ENCODE data around the gene MRPL1. TPM values are rescaled to one million over a fixed set of nuclear protein-coding genes. Genes with fewer than 3 reads are reported as not detected.

Gene MRPL1
- total RNA-seq, 3 donors from 2014 or later: 17.1 to 26.3 (median 21.0) TPM

GRCh38 chr4:77950203-77950602, 87.6 kb downstream of the MRPL1 start:
- no peak overlapping the region for H3K4me3 ChIP-seq
- intact Hi-C loops (cut with DNase I; ENCODE audit: low total_unique reads): no loop called here
- no peaks in the 10 kb centered on the region for H3K36me3 ChIP-seq
- no peak for DNase-seq (ENCODE audit: low spot score in 2 of 2)
- TF ChIP-seq POLR2AphosphoS5 (IDR thresholded peaks at IDR 0.05) (no peak), POLR2A (IDR thresholded peaks at IDR 0.05) (no peak), CTCF (IDR thresholded peaks at IDR 0.05) (no peak)
- no peaks in the 10 kb centered on the region for H3K4me1 ChIP-seq
- H3K27me3 ChIP-seq: no peaks in the 10 kb centered on the region
- H3K27ac ChIP-seq: no peak overlapping the region
- H3K9me3 ChIP-seq: no peaks in the 10 kb centered on the region

GRCh38 chr4:77952457-77952856, 89.8 kb downstream of the MRPL1 start:
- H3K4me3 ChIP-seq: no peak overlapping the region
- H3K4me1 ChIP-seq: no peaks in the 10 kb centered on the region
- TF ChIP-seq POLR2AphosphoS5 (IDR thresholded peaks at IDR 0.05): no peak
- TF ChIP-seq CTCF (IDR thresholded peaks at IDR 0.05): no peak
- no peak for TF ChIP-seq POLR2A (IDR thresholded peaks at IDR 0.05)
- H3K27ac ChIP-seq: no peak overlapping the region
- no peaks in the 10 kb centered on the region for H3K36me3 ChIP-seq
- DNase-seq (ENCODE audit: low spot score in 2 of 2): no peak
- intact Hi-C loops (cut with DNase I; ENCODE audit: low total_unique reads): no loop called here
- no peaks in the 10 kb centered on the region for H3K27me3 ChIP-seq
- H3K9me3 ChIP-seq: no peaks in the 10 kb centered on the region

- intact Hi-C loops (cut with DNase I; ENCODE audit: low total_unique reads): no loop called here
- Histone ChIP-seq H3K4me3 (no peak overlapping the region), H3K4me1 (no peaks in the 10 kb centered on the region), H3K27me3 (no peaks in the 10 kb centered on the region), H3K36me3 (no peaks in the 10 kb centered on the region), H3K27ac (no peak overlapping the region), H3K9me3 (no peaks in the 10 kb centered on the region)
- DNase-seq (ENCODE audit: low spot score in 2 of 2): no peak
- TF ChIP-seq POLR2A (IDR thresholded peaks at IDR 0.05) (no peak), CTCF (IDR thresholded peaks at IDR 0.05) (no peak)
These were observed 92.1 kb downstream of the MRPL1 start for GRCh38 chr4:77954690-77955089.

- no peak overlapping the region for H3K4me3 ChIP-seq
- no peak overlapping the region for H3K27ac ChIP-seq
- TF ChIP-seq CTCF (IDR thresholded peaks at IDR 0.05) (no peak), POLR2AphosphoS5 (IDR thresholded peaks at IDR 0.05) (no peak), POLR2A (IDR thresholded peaks at IDR 0.05) (no peak)
- H3K36me3 ChIP-seq: no peaks in the 10 kb centered on the region
- no peak for DNase-seq (ENCODE audit: low spot score in 2 of 2)
- H3K27me3 ChIP-seq: no peaks in the 10 kb centered on the region
- no peaks in the 10 kb centered on the region for H3K4me1 ChIP-seq
- intact Hi-C loops (cut with DNase I; ENCODE audit: low total_unique reads): no loop called here
- no peaks in the 10 kb centered on the region for H3K9me3 ChIP-seq
These were observed 94.3 kb downstream of the MRPL1 start for GRCh38 chr4:77956917-77957316.

- intact Hi-C loops (cut with DNase I; ENCODE audit: low total_unique reads): no loop called here
- no peak overlapping the region for H3K4me3 ChIP-seq
- H3K36me3 ChIP-seq: no peaks in the 10 kb centered on the region
These were observed 96.3 kb downstream of the MRPL1 start for GRCh38 chr4:77958897-77959296.

More at GRCh38 chr4:77958897-77959296, 96.3 kb downstream of the MRPL1 start:
- no peaks in the 10 kb centered on the region for H3K27me3 ChIP-seq
- TF ChIP-seq POLR2A (IDR thresholded peaks at IDR 0.05) (no peak), CTCF (IDR thresholded peaks at IDR 0.05) (no peak), POLR2AphosphoS5 (IDR thresholded peaks at IDR 0.05) (no peak)
- H3K27ac ChIP-seq: no peak overlapping the region
- H3K9me3 ChIP-seq: no peaks in the 10 kb centered on the region
- no peak for DNase-seq (ENCODE audit: low spot score in 2 of 2)
- no peaks in the 10 kb centered on the region for H3K4me1 ChIP-seq

Measured in breast epithelium (tissue), 4 donors.